Stimulated activated CD8-positive, alpha-beta memory T cell treated with anti-CD3 and anti-CD28 coated beads, Interleukin-12 subunit alpha, Interleukin-12 subunit beta, amount 100 ng/mL, for 4 hours (primary cell): ENCODE results near the gene EXD3.

Experiments used
- DNase-seq: peaks from one replicate; pipeline ENCODE4 v3.0.0-alpha.2; 2020; ENCODE audit warnings: low read depth

Gene EXD3

GRCh38 chr9:137447722-137448601 lies 25.0 kb upstream of the EXD3 start:
- DNase-seq, result no peak

- no peak for DNase-seq
Measured at GRCh38 chr9:137446851-137447471, 24.0 kb upstream of the EXD3 start.

GRCh38 chr9:137445930-137446431 lies 23.0 kb upstream of the EXD3 start:
- DNase-seq, result no peak

- peak; percentile 64 for DNase-seq
Measured at GRCh38 chr9:137445275-137445807, 22.4 kb upstream of the EXD3 start.

GRCh38 chr9:137444106-137444790 lies 21.3 kb upstream of the EXD3 start:
- DNase-seq, result no peak

- DNase-seq, result no peak
Measured at GRCh38 chr9:137441935-137442321, 19.0 kb upstream of the EXD3 start.

- DNase-seq, result no peak
Measured at GRCh38 chr9:137441289-137441934, 18.4 kb upstream of the EXD3 start, which contains the start of gene ENTPD8. Gene ENTPD8 (minus strand): TSS chr9:137441357. CDS start chr9:137438285, 3,072 bp downstream.

- DNase-seq, result no peak
Measured at GRCh38 chr9:137439158-137439714, 16.3 kb upstream of the EXD3 start.

- no peak for DNase-seq
Measured at GRCh38 chr9:137438591-137439157, 15.7 kb upstream of the EXD3 start.

GRCh38 chr9:137437691-137438590 lies 15.0 kb upstream of the EXD3 start:
- DNase-seq, result no peak

- DNase-seq, result no peak
Measured at GRCh38 chr9:137436761-137437600, 14.0 kb upstream of the EXD3 start.

- DNase-seq, result no peak
Measured at GRCh38 chr9:137435980-137436760, 13.2 kb upstream of the EXD3 start.

- DNase-seq, result no peak
Measured at GRCh38 chr9:137435381-137435891, 12.5 kb upstream of the EXD3 start.

- no peak for DNase-seq
Measured at GRCh38 chr9:137434498-137435380, 11.8 kb upstream of the EXD3 start.

- DNase-seq, result no peak
Measured at GRCh38 chr9:137433916-137434431, 11.0 kb upstream of the EXD3 start.

GRCh38 chr9:137433349-137433915 lies 10.5 kb upstream of the EXD3 start:
- no peak for DNase-seq
